Globus pallidus (tissue), 1 donor: Measurements from ENCODE around the gene TUBB3.
A peak's percentile ranks its signal among the peaks of the same experiment; 100 is the strongest.
"Not testable (repeated sequence)": the region's sequence is repeated elsewhere in the genome, so short reads cannot be mapped to it uniquely, and the experiment has no call there.

Experiments used
- DNase-seq: peaks from one replicate; pipeline ENCODE4 v3.0.0-alpha.2; 2015; ENCODE audit warnings: low spot score

TUBB3 gene

GRCh38 chr16:89965447-89966225 lies 42.5 kb downstream of the TUBB3 start:
- no peak for DNase-seq

GRCh38 chr16:89966756-89967155 lies 43.6 kb downstream of the TUBB3 start:
- no peak for DNase-seq

DNA sequence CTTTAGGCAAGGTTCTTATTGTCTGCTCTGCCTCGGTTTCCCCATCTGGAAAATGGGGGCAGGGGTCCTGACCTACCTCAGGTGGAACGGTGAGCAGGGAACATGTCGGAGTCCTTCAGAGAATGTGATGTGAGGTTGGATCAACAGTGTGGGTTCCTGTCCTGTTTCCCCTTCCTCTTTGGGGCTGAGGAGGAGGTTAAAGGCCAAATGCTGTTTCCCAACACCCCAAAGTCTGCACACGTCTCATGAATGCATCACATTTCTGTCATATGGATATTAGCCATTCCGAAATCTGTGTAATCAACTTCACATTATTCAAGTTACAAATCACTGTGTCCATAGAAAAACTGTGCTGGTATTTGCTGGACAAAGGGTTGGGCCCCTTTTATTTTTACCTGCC lies 44.3 kb downstream of the TUBB3 start:
- not testable (repeated sequence) for DNase-seq

- DNase-seq = not testable (repeated sequence)
Measured at GRCh38 chr16:89968074-89968473, 44.9 kb downstream of the TUBB3 start.

GRCh38 chr16:89969741-89970410 lies 46.7 kb downstream of the TUBB3 start:
- DNase-seq = no peak

- DNase-seq = no peak
Measured at GRCh38 chr16:89971495-89972243, 48.5 kb downstream of the TUBB3 start.

GRCh38 chr16:89972244-89973234 lies 49.4 kb downstream of the TUBB3 start:
- peak; percentile 91 for DNase-seq

- DNase-seq = no peak
Measured at GRCh38 chr16:89973235-89973634, 50.1 kb downstream of the TUBB3 start.

DNA sequence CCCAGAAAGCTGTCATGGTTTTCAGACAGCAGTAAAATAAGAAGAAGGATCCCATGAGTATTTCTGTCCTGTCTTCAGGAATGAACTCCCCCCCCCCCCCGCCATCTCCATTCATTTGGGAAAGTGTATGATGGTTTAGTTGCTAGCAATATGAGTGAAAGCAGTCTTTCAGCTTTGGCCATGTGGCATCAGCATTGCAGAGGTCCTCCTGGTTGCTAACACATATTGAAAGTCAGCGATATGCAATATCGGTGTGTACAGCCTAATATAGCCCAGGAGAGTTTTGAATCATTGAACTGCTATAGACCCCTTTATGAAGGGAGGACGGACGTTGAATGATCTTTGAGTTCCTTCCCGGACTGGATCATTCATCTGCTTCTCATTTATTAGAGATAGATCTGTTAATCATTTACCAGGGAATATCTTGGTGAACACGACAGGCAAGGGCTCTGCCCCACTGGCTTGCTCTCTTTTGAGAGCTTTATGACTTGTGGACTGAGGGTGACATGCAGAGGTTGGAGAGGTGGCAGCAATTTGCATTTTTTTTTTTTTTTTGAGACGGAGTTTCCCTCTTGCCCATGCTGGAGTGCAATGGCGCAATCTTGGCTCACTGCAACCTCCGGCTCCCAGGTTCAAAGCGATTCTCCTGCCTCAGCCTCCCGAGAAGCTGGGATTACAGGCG lies 50.7 kb downstream of the TUBB3 start:
- DNase-seq = no peak

DNA sequence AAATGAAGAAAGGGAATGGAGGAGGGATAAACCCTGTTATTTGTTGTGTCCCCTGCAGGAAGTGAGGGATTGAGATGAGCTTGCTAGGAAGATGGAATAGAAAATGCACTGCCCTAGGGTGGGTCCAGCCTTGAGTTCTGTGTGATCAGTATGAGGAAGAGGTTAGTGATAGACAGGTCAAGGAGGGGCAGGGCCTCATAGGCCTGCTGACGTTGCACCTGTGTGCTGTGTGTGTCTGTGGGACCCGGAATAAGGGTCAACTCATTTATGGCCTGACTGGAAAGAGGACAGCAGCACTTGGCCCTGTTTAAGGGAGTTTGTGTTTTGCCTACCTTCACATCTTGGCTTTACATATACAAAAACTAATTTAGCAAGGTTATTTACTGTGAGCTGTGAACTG lies 51.7 kb downstream of the TUBB3 start:
- DNase-seq = no peak

DNA sequence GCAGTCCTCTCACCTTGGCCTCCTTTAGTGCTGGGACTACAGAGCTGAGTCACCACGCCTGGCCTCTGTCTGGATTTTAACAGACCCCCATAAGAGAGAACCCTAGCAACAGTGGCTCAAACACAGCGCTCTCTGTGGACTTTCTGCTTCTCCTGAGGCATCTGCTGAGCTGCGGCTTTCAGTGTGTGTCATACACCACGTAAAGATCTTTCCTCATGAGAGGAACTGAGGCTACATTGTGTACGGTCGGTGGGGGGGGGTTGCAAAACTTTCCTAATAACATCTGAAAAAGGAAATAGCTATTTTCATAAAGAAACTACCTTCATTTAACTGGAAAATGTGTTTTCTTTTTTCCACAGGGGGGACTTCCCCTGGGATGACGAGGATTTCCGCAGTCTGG lies 58.3 kb downstream of the TUBB3 start:
- no peak for DNase-seq

DNA sequence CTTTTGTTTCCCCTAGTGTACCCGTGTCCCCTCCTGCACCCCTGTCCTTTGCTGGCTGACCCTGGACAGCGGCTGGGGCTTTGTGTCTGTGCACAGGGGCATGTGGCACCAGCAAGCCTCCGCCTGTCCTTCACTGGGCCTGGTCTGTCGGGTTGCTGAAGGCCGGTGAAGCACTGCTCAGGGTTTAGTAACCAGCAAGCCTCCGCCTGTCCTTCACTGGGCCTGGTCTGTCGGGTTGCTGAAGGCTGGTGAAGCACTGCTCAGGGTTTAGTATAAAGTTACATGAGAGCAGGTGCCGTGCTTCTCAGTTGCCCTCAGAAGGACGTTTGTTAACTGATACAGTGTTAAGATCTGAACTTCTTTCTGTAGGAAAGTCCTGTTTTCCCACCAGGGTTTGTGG lies 59.2 kb downstream of the TUBB3 start:
- DNase-seq = no peak

DNA sequence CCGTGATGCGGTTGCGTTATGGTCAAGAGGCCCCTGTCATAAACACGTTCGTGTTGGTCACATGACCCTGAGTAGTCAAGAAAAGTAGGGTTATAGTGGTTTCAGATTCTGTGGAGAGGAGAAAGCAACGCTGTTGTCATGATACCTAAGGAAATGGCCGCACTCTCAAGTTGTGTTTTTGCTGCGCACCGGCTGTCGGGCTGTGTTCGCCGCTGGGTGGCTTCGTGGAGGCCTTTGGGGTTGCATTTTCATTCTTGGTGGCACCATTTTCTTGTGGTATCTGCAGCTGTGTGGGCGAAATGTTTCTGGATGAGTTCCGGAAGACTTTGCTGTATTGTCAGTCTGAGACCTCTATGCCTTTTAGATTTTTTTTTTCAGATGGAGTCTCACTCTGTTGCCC lies 60.4 kb downstream of the TUBB3 start:
- DNase-seq = no peak

DNA sequence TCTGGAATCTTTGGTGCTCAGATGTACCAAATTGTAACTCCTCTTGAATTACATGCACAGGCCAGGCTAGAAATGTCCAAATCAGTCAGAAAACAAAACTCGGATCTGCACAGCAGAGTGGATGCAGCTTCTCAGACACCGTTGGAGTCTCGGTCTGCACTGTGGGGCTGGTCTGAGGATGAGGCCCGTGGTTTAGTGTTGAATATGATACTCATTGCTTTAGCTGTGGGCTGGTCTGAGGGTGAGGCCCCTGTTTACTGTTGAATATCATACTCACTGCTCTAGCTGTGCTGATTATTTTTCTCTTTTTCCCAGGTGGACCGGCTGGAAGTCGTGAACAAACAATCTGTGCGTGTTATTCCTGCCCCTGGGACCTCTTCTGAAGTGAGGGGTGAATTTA lies 61.1 kb downstream of the TUBB3 start:
- no peak for DNase-seq

- no peak for DNase-seq
Measured at GRCh38 chr16:89985219-89985618, 62.1 kb downstream of the TUBB3 start.
